GM21717 (cell line): ENCODE results near the gene KRTAP10-4.
"Not testable (repeated sequence)": the region's sequence is repeated elsewhere in the genome, so short reads cannot be mapped to it uniquely, and the experiment has no call there.

Experiments
- ATAC-seq: cut with Tn5 transposase; IDR thresholded peaks from one replicate; pipeline ENCODE4 v1.9.1; 2021; ENCODE audit warnings: mild to moderate bottlenecking, moderate library complexity; ENCODE audit not compliant: unreplicated experiment

The KRTAP10-4 gene, protein sequence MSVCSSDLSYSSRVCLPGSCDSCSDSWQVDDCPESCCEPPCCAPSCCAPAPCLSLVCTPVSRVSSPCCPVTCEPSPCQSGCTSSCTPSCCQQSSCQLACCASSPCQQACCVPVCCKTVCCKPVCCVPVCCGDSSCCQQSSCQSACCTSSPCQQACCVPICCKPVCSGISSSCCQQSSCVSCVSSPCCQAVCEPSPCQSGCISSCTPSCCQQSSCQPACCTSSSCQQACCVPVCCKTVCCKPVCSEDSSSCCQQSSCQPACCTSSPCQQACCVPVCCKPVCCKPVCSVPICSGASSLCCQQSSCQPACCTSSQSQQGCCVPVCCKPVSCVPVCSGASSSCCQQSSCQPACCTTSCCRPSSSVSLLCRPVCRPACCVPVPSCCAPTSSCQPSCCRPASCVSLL

GRCh38 chr21:44573630-44574456, at the start of gene KRTAP10-4:
TSS of gene KRTAP10-4 (plus strand) at chr21:44573729. CDS start at chr21:44573759, 30 bp downstream.
- not testable (repeated sequence) for ATAC-seq

GRCh38 chr21:44524414-44525371, 48.8 kb upstream of the KRTAP10-4 start:
- ATAC-seq, result no peak

GRCh38 chr21:44525391-44526095, 48.0 kb upstream of the KRTAP10-4 start:
- ATAC-seq, result no peak

- no peak for ATAC-seq
Observed at GRCh38 chr21:44526096-44526997, 47.2 kb upstream of the KRTAP10-4 start.

- no peak for ATAC-seq
Observed at GRCh38 chr21:44527156-44527982, 46.2 kb upstream of the KRTAP10-4 start.

DNA sequence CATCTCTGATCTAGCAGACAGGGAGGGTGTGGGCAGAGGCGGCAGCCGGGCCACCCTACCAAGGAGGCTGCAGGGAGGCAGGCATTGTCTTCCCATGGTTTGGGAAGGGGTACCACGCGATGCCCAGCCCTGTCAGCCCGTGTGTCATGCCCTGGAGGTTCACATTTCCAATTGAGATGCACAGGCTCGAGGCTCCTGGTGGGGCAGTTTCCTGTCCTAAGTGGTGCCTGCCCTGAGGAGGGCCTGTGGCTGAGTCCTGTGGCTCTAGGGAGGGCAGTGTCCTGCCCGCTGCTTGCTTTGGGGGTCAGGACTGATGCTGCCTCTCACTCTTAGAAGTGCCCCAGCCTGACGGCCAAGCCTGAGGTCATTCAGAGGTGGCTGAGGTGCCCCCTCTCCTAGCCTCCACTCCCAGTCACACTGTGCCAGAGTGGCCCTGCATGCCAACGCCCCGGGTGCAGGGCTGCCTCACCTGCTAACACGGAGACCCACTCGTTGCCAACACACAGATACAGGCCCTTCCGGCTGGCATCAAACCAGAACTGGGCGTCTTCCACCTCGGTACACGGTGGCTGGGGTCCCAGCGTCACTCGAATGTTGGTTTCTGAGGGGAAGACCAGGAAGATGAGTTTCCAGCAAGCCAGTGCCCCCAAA, 45.4 kb upstream of the KRTAP10-4 start:
- no peak for ATAC-seq

- no peak for ATAC-seq
Observed at GRCh38 chr21:44528634-44528995, 44.9 kb upstream of the KRTAP10-4 start.

GRCh38 chr21:44529011-44529421, 44.5 kb upstream of the KRTAP10-4 start:
- no peak for ATAC-seq

GRCh38 chr21:44529503-44530125, 43.9 kb upstream of the KRTAP10-4 start:
- ATAC-seq, result no peak

DNA sequence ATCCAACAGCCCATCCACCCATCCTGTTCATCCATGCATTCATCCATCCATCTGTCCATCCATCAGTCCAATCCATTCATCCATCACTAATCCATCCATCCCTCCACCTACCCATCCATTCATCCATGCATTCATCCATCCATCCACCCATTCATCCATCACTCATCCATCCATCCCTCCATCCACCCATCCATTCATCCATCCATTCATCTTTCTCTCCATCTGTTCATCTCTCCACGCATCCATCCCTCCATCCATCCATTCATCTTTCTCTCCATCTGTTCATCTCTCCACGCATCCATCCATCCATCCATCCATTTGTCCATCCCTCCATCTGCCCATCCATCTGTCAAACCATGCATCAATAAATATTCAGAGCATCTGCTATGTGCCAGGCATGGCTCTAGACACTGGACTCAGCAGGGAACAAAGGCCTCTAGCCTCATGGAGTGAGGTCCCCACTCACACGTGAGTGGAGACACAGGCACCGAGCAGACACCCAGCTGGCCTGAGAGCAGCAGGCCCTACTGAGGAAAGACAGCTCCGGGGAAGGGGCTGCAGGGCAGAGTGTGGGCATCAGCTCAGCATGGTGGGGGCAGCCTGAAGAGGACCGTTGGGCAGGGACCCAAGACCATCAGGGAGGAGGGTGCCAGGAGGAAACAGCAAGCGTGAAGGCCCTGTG, 43.2 kb upstream of the KRTAP10-4 start:
- ATAC-seq, result no peak

GRCh38 chr21:44530903-44531605, 42.5 kb upstream of the KRTAP10-4 start:
- ATAC-seq, result no peak

- ATAC-seq, result no peak
Observed at GRCh38 chr21:44531606-44532564, 41.6 kb upstream of the KRTAP10-4 start.

- ATAC-seq, result no peak
Observed at GRCh38 chr21:44532712-44533111, 40.8 kb upstream of the KRTAP10-4 start.

DNA sequence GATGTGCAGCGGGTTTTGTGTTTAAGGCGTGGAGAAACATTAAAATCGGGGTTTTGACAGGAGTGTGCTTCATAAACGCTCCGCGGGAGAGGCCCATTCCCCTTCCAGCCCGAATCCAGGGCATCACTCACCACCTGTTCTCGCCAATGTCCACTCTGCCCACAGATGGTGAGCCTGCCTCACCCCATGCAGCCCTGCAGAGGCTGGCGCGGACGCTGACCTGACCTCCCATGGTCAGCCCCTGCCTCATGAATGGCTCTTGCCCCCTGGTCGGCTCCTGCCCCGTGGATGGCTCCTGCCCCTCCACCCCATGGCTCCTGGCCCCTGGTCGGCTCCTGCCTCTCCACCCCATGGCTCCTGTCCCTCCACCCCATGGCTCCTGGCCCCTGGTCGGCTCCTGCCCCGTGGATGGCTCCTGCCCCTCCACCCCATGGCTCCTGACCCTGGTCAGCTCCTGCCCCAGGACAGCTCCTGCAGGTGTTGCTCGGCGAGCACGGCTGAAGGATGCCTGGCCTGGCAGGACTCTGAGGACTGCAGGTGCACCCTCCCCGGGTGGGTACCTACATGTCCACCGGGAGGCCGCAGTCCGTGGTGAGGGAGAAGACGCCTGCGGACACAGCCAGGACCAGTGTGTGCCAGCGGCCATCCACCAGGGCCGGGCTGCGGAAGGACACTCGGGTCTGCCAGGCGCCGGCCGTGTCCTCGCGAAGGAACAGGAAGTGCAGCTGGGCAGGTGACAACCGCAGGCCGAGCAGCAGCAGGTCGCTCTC, 40.2 kb upstream of the KRTAP10-4 start:
- ATAC-seq, result no peak
